Islet precursor cell (in vitro differentiated cells): ENCODE measurements around the gene ALX3.
"Not testable (repeated sequence)": the region's sequence is repeated elsewhere in the genome, so short reads cannot be mapped to it uniquely, and the experiment has no call there.

Experiments
- DNase-seq: peaks from one replicate; pipeline ENCODE4 v3.0.0-alpha.2; 2018

Gene ALX3

GRCh38 chr1:110038271-110038670, 32.2 kb downstream of the ALX3 start:
- DNase-seq: no peak

GRCh38 chr1:110035236-110035752, 35.2 kb downstream of the ALX3 start:
- DNase-seq: no peak

DNA sequence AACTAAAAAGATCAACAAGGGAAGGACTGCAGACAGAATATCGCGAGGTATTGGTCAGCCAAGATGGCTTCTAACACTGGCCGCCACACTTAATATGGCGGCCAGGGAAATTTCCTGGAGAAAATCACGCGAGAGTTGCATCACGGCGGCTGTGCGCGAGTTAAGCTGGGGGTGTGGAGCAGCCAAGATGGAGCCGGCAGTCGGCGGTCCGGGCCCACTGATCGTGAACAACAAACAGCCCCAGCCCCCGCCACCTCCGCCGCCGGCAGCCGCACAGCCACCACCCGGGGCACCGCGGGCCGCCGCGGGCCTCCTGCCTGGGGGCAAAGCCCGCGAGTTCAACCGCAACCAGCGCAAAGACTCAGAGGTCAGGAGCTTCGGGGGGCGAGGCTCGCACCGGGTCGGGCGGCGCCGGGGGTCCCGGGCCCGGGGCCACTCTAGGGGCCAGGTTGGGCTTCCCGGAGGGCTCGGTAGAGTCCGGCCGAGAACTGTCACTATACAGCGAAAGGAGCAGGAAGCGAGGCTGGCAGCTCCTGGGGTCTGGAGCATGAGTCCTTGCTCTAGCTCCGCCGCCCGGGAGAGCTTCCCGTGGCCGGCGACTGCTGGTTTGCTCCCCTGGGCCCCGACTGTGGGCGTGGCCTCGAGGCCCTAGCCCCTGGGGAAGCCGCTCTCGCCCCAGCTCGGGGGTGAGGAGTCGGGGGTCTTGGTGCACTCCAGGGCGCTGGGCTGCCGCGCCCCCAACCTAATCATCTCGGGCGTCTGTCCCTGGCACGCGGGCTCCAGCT, 35.8 kb downstream of the ALX3 start, which contains the start of gene STRIP1:
Gene STRIP1, plus strand, starts transcription at position 174 of the 785 bp plus-strand sequence. Its CDS starts 14 bp downstream, at position 188.
- peak; percentile 95 for DNase-seq

GRCh38 chr1:110034040-110034450, 36.4 kb downstream of the ALX3 start:
- DNase-seq: no peak

GRCh38 chr1:110033421-110033820, 37.1 kb downstream of the ALX3 start:
- DNase-seq: no peak

DNA sequence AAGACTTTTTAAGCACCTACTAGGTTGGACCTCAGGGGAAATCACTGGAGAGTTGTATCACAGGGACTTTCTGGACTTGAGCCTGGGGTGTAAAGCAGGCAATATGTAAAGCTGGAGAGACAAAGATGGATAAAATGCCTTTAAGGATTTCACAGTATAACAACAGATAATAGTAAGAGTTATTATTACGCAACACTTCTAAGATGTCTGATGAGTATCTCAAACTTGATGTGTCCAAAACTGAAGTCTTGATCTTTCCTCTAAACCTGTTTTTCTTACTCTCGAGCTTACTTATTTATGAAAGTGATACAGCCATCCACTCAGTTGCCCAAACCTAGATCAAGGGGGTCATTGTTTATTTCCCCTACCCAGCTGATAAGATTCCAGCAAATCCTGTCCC, 38.1 kb downstream of the ALX3 start:
- DNase-seq: no peak

GRCh38 chr1:110030687-110031086, 39.8 kb downstream of the ALX3 start:
- DNase-seq: not testable (repeated sequence)

DNA sequence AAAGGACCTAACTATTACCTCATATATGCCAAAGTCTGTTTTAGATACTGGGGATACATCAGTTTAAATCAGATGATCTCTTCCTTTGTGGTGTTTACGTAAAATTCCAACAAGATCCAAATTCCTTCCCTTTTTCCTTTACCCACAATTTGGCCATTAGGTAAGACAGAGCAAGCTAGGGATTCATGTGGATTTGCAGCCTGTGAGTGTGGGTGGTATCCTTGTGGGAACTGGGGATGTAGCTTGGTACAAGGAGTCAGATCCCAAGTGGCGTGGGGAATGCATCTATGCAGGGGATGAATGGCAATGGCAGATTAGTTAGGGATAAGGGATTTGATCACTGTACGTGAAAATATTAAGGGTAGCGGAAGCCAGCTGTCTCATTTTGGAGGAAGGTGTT, 45.9 kb downstream of the ALX3 start:
- no peak for DNase-seq

- DNase-seq: no peak
Observed at GRCh38 chr1:110021285-110021684, 49.2 kb downstream of the ALX3 start.

GRCh38 chr1:110019770-110020169, 50.7 kb downstream of the ALX3 start:
- no peak for DNase-seq

GRCh38 chr1:110018396-110018795, 52.1 kb downstream of the ALX3 start:
- no peak for DNase-seq

DNA sequence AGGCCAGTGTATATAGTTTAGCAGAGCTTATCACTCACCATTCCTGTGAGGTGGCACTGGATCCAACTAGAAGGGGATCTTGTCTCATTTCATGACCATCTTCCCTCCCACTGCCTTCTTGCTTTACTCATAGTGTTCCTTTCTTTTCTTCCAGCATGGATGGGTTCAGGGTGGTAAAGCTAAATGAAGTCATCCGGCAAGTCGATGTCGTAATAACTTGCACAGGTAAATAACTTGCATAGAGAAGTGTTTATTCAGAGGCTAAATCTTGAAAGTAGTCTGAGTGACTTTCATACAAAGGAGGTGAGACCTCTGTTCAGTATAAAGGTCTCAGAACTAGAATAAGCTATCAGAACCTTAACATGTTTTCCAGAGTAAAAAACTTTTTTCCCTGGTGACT, 52.7 kb downstream of the ALX3 start:
- no peak for DNase-seq

GRCh38 chr1:110012100-110012780, 58.2 kb downstream of the ALX3 start:
- DNase-seq: peak; percentile 71

GRCh38 chr1:110011527-110012041, 58.9 kb downstream of the ALX3 start:
- peak; percentile 67 for DNase-seq
